Thyroid gland (tissue), 4 donors: ENCODE measurements around the gene MAX. TPM values are rescaled to one million over a fixed set of nuclear protein-coding genes. Genes with fewer than 3 reads are reported as not detected.

Experiments
- DNase-seq, 2 donors: peaks; one replicate each; pipeline ENCODE4 v3.0.0-alpha.2; 2019
- H3K27ac ChIP-seq, 3 donors: fragments of 200-600 bp; sonication (generic); 1 replicate in 2 of 3; 2 replicates in 1 of 3; pipeline ENCODE4 v1.5.1; 2016 to 2019; ENCODE audit warnings: mild to moderate bottlenecking in 1 of 3, moderate library complexity in 1 of 3
- H3K27me3 ChIP-seq: fragments of 200-600 bp; sonication (generic); one replicate; pipeline ENCODE4 v1.5.1; 2019
- H3K36me3 ChIP-seq, 2 donors: fragments of 200-600 bp; sonication (generic); one replicate each; pipeline ENCODE4 v1.5.1; 2016 to 2019
- H3K4me1 ChIP-seq, 2 donors: fragments of 200-600 bp; sonication (generic); one replicate each; pipeline ENCODE4 v1.5.1; 2017 to 2019
- H3K4me3 ChIP-seq, 3 donors: fragments of 200-600 bp; sonication (generic); replicated peaks in 1 of 3; 1 replicate in 2 of 3; 2 replicates in 1 of 3; pipeline ENCODE4 v1.5.1; 2016; ENCODE audit warnings: mild to moderate bottlenecking in 1 of 3
- H3K9me3 ChIP-seq: fragments of 200-600 bp; sonication (generic); one replicate; pipeline ENCODE4 v1.5.1; 2017
- POLR2A ChIP-seq, 2 donors: fragments of 450-650 bp; IDR thresholded peaks; one replicate each; pipeline ENCODE4 v1.6.1; 2017; ENCODE audit warnings: antibody characterized with exemption in 2 of 2, mild to moderate bottlenecking in 2 of 2, moderate library complexity in 1 of 2
- WGBS, 2 donors: methylation state at CpG; one replicate each; pipeline ENCODE4 v1.1.5; 2017; 5-methylcytosine and 5-hydroxymethylcytosine counted together
- intact Hi-C: fragments of 100-400 bp; cut with DNase I; formaldehyde crosslinking; loops from one replicate; pipeline ENCODE4 v1.15.1; 2023
- total RNA-seq, 4 donors: library from RNA; depleted of rRNA; stranded (reverse); fragments of >200 nt; gene quantifications; one replicate each; pipeline ENCODE4 v1.2.3, GENCODE V29; 2016
- TF ChIP-seq, protein P1 (sequence below), 6 experiments: fragments of 200-600 bp in 3 of 6; fragments of 450-650 bp in 3 of 6; sonication (generic) in 3 of 6; IDR thresholded peaks; one replicate each; pipeline ENCODE4 v1.5.1; 2016 to 2019; ENCODE audit warnings: antibody characterized with exemption in 6 of 6, mild to moderate bottlenecking in 2 of 6, inconsistent platforms in 1 of 6, moderate library complexity in 1 of 6

The MAX gene
- total RNA-seq, 4 donors from 2014 or later = 56.7 to 71.4 (median 63.3) TPM

DNA sequence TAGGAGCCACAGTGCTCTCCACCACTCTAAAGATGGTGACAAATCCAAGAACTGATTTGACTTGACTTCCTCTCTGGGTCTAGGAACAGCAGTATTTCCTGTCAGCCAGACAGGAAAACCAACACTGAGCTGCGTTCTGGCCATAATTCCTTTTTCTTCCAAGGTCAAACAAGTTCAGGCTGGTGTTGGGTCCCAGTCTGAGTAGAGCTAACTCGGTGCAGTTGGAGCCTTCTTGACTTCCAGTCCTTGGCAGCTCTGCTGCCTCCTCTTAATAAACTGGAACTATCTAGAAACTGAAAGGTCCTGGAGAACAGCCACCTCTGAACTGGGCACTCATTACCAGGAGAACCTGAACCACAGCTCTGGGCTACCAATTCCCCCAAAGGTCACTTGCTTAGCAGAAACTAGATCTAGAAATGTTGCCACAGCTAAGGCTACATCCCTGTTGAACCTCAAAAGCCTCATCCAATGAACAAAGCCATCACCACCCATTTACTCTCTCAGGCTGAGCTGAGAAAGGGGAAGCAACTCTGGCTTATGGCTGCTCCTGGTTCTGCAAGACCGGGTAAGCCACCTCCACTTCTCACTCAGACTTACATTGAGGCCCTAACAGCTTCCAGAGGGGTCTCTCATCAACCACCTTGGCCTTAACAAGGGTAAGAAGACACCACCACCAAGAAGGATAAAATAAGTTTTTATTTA, 27.7 kb downstream of the MAX start:
- H3K27me3 ChIP-seq = no peaks in the 10 kb centered on the region
- no peaks in the 10 kb centered on the region for H3K9me3 ChIP-seq
- no peak overlapping the region for H3K4me3 ChIP-seq
- TF ChIP-seq, protein P1, sequence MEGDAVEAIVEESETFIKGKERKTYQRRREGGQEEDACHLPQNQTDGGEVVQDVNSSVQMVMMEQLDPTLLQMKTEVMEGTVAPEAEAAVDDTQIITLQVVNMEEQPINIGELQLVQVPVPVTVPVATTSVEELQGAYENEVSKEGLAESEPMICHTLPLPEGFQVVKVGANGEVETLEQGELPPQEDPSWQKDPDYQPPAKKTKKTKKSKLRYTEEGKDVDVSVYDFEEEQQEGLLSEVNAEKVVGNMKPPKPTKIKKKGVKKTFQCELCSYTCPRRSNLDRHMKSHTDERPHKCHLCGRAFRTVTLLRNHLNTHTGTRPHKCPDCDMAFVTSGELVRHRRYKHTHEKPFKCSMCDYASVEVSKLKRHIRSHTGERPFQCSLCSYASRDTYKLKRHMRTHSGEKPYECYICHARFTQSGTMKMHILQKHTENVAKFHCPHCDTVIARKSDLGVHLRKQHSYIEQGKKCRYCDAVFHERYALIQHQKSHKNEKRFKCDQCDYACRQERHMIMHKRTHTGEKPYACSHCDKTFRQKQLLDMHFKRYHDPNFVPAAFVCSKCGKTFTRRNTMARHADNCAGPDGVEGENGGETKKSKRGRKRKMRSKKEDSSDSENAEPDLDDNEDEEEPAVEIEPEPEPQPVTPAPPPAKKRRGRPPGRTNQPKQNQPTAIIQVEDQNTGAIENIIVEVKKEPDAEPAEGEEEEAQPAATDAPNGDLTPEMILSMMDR (IDR thresholded peaks at IDR 0.05) = no peak
- TF ChIP-seq POLR2A (IDR thresholded peaks at IDR 0.05) = no peak
- peak overlapping the region; percentile 13 to 20 (median 18) for H3K27ac ChIP-seq
- intact Hi-C loops = no loop called here
- DNase-seq = peak; percentile 16 to 44
- 47 to 50% methylated on average over 3 of the region's 3 CpGs for WGBS, 2 donors
- H3K4me1 ChIP-seq = peaks cover 29 to 42% of the 10 kb centered on the region in 2 donors
- H3K36me3 ChIP-seq = peaks cover 12 to 25% of the 10 kb centered on the region in 2 donors

DNA sequence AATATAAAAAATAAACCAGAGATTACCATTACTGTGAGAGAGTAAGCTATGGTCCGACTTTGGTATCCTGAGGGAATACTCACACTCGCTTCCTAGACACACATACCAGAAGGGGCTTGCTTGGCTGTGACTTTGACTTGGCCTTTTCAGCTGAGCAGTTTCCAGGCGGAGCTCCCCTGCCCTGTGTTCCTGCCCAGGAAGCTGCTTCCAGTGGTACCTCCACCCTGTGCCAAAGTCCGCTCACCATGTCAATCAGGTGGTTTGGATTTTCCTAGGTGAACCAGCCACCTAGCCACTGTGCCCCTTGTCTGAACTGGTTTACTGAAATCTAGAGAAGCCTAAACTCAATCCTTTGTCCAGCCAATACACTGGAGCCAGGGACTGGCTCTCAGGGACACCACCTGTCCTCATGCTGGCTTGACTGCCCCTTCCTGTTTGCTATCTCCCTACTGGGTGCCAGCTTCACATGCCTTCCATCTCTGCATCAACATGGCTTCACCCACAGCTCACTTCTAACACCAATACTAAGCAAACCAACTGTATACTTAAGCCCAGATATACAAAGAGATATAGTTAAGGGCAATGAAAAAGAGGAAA, 28.6 kb downstream of the MAX start:
- intact Hi-C loops = no loop called here
- Histone ChIP-seq H3K4me1 (peaks cover 29 to 42% of the 10 kb centered on the region in 2 donors), H3K27me3 (no peaks in the 10 kb centered on the region), H3K27ac (peak overlapping the region; percentile 18 to 33 (median 20)), H3K4me3 (no peak overlapping the region), H3K9me3 (no peaks in the 10 kb centered on the region), H3K36me3 (peaks cover 12 to 27% of the 10 kb centered on the region in 2 donors)
- 61 to 82% methylated on average over 3 to 4 of the region's 4 CpGs for WGBS, 2 donors
- TF ChIP-seq, protein P1 (IDR thresholded peaks at IDR 0.05) = no peak
- TF ChIP-seq POLR2A (IDR thresholded peaks at IDR 0.05) = no peak
- peak; percentile 29 to 74 for DNase-seq

DNA sequence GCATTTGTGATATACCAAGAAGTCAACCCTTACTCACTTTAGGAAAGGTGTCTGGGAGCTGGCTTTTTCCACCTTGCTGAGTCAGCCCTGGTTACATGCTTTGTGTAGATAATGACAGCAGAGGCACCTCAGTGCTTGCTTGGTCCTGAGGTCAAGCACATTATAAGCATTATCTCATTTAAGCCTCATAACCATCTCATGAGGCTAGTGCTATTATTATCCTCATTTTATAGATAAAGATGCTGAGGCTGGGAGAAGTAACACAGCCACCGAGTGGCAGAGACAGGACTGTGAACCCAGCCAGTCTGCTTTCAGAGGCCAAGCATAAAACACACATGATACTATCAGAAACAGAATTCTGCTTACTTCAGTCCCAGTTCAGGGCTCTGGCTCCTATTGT, 29.4 kb downstream of the MAX start:
- WGBS, 2 donors = 64 to 90% methylated on average over 1 of the region's 1 CpG
- H3K9me3 ChIP-seq = no peaks in the 10 kb centered on the region
- H3K36me3 ChIP-seq = peaks cover 10 to 24% of the 10 kb centered on the region in 2 donors
- no peak for TF ChIP-seq POLR2A (IDR thresholded peaks at IDR 0.05)
- TF ChIP-seq, protein P1 (IDR thresholded peaks at IDR 0.05) = no peak
- intact Hi-C loops = no loop called here
- DNase-seq = no peak
- H3K27ac ChIP-seq = peak overlapping the region in 1 of 3 donors; percentile 18
- no peak overlapping the region for H3K4me3 ChIP-seq
- H3K4me1 ChIP-seq = peaks cover 29 to 42% of the 10 kb centered on the region in 2 donors
- H3K27me3 ChIP-seq = no peaks in the 10 kb centered on the region

DNA sequence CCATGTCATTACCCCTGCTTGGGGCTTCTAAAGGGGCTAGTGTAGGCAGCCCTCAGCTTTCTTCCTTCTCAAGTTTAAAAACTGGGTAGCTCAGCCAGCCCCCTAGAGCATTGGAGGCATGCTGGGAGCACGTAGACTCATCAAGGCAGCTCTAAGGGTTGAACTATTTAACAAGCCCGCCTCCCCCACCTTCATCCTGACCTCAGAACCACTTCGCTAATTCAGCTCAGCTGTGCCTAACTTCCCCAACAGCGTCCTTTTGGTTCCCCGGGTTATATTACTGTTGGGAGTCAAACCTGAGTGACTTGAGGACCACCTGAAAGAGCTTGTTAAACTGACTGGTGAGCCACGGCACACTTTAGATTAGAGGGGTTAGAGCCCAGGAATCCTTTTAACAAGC, 30.1 kb downstream of the MAX start:
- no peak overlapping the region for H3K4me3 ChIP-seq
- TF ChIP-seq, protein P1 (IDR thresholded peaks at IDR 0.05) = no peak
- TF ChIP-seq POLR2A (IDR thresholded peaks at IDR 0.05) = no peak
- H3K27ac ChIP-seq = peak overlapping the region in 2 of 3 donors; percentile 2 to 38
- H3K27me3 ChIP-seq = no peaks in the 10 kb centered on the region
- DNase-seq = no peak
- peaks cover 29 to 42% of the 10 kb centered on the region in 2 donors for H3K4me1 ChIP-seq
- intact Hi-C loops = no loop called here
- H3K9me3 ChIP-seq = no peaks in the 10 kb centered on the region
- H3K36me3 ChIP-seq = peaks cover 3 to 17% of the 10 kb centered on the region in 2 donors
- 88 to 94% methylated on average over 6 of the region's 6 CpGs for WGBS, 2 donors

DNA sequence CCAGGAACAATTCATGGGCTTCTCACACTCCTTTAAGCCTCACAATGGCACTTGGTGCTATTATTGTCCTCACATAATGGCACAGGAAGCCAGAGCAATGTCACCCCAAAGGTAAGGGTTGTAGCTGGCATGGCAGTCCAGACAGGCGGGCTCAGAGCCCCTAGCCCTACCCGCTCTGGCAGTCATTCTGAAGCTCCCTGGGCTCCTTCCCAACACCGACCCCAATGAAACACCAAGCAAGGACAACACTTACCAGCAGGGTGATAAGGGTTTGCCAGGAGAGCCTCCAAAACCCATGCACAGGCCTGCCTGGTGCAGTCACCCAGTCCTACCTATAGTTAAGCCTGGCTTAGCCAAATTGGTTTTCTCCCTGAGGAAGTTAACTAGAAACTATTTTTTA, 30.8 kb downstream of the MAX start:
- H3K4me1 ChIP-seq = peaks cover 29 to 42% of the 10 kb centered on the region in 2 donors
- WGBS, 2 donors = 93 to 94% methylated on average over 3 of the region's 3 CpGs
- H3K36me3 ChIP-seq = peaks cover 0 to 10% of the 10 kb centered on the region in 2 donors
- no peaks in the 10 kb centered on the region for H3K9me3 ChIP-seq
- intact Hi-C loops = no loop called here
- H3K27ac ChIP-seq = peak overlapping the region in 1 of 3 donors; percentile 38
- TF ChIP-seq, protein P1 (IDR thresholded peaks at IDR 0.05) = no peak
- no peak for TF ChIP-seq POLR2A (IDR thresholded peaks at IDR 0.05)
- DNase-seq = no peak
- H3K27me3 ChIP-seq = no peaks in the 10 kb centered on the region
- no peak overlapping the region for H3K4me3 ChIP-seq
